T-helper 2 cell (primary cell): ENCODE results near the gene STRN.
"Not testable (repeated sequence)": the region's sequence is repeated elsewhere in the genome, so short reads cannot be mapped to it uniquely, and the experiment has no call there.

Experiments
- DNase-seq, 5 experiments: peaks; one replicate each; pipeline versions ENCODE4 v3.0.0 to v3.0.0-alpha.2; 2012 to 2022

The STRN gene

DNA sequence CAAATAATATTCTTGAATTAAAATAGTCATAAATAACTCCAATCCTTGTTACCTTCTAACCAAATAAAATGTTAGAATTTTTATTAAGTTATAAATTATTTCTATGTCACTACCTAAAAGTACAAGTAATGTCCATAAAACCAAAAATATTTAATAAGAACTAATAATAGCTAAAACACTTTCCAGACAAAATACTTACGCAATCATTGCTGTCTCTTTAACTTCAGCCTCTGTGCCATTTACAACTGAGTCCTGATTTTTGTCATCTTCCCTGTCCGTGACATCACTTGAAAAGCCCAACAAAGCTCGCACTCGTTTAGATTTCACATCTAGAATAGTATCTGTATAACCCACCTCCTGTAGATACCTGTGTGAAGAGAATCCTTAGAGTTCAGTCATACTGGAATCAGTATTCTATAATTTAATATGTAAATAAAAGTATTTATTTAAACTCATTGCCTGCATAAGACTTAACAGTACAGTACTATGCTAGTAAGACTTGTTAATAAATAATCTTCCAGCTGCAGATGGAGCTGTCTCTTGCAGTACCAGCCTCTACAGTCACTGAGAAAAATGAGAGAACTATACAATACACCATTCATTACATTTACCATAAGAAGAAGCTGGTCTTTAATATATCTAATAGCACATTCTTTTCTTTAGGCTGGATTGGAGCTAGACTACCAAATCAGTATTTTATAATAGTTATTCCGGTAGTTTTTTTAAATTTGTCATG, 63.8 kb downstream of the STRN start:
- DNase-seq, result no peak

- no peak for DNase-seq
Measured at GRCh38 chr2:36892805-36893204, 73.5 kb downstream of the STRN start.

DNA sequence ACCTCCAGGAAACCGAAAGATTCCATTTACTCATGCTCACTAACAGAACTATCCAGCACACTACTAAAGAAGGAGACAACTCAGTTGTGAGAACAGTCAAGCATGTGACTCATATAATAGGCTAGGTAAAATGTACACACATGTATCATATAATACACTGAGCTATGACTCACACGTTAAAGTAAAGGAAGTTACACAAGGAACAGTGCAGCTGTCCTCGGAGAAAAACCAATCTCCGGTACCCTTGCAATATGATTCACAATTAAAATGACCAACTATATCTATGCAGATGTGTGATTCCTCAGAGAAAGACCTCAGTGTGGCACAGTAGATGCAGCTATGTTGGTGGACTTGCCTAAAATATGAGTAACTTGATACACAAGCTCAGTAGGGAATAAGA, 76.5 kb downstream of the STRN start:
- peak in 1 of 5 experiments; percentile 13 for DNase-seq

- not testable (repeated sequence) for DNase-seq
Measured at GRCh38 chr2:36887095-36887494, 79.2 kb downstream of the STRN start.

- DNase-seq, result no peak
Measured at GRCh38 chr2:36886664-36887063, 79.7 kb downstream of the STRN start.

DNA sequence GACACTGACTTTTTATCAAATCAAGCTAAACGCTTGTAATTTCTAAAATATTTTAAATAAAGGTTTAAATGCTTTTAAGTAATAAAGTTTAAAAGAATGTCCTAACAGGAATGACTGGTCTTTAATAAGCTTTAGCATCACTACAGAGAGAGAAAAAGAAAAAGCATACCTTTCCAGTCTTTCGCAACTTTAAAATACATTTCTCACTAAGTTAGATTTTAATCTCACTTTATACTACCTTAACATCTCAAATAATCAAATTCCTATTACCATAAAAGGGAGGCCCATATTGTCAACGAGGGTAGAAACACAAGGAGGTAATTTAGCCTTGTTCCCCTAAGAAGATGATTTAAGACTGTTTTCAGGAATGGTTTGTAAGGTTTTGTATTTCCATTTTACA, 80.7 kb downstream of the STRN start:
- no peak for DNase-seq

- DNase-seq, result no peak
Measured at GRCh38 chr2:36882532-36882931, 83.8 kb downstream of the STRN start.

DNA sequence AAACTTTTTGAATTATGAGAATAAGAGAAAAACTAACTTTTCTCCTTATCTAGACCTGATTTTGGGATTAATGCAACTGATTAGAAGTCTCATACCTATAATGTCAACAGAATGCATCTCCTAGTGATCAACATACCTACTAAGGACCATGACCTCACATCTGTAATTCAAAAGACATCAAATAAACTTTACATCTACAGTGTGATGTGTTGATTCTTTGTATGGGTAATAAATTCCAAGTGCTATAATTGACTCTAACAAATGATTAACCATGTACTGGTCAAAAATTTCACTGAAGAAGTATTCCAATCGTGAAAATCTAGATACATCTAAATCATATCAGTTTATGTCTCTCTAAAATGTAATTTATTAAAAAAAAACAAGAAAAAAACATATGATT, 84.5 kb downstream of the STRN start:
- no peak for DNase-seq

DNA sequence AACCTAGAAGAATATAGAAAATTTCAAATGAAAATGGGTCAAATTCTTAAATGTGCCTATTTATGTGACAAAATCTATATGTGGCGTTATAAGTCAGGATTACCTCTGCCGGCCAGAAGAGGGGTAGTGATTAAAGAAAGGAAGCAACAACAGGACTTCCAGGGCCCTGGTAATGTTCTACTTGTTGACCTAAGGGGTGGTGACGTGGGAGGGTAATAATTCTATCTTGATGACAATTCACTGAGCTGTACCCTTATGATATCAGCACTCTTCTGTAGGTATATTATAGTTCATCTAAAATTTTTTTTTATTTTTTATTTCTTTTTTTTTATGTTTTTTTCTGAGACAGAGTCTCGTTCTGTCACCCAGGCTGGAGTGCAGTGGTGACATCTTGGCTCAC, 87.9 kb downstream of the STRN start:
- no peak for DNase-seq

DNA sequence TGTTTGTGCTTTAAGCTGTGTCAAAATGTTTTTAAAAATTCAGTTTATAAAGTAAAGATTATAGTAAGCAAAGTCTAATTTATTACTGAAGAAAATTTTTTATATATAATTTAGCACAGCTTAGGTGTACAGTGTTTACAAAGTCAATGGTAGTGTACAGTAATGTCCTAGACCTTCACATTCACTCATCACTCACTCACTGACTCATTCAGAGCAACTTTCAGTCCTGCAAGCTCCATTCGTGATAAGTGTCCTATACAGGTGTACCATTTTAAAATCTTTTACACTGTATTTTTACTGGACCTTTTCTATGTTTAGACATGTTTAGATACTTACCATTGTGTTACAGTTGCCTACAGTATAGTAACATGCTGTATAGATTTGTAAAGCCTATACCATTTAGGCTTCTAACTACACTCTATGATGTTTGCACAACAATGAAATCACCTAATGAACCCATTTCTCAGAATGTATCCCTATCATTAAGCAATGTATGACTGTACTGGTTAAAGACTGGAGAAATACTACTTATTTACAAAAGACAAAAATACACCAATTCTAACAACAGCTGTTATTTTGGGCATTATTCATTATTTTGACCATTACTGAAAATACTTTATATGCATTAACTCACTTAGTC, 95.1 kb downstream of the STRN start:
- peak in 1 of 5 experiments; percentile 24 for DNase-seq

GRCh38 chr2:36869606-36870005, 96.7 kb downstream of the STRN start:
- no peak for DNase-seq

DNA sequence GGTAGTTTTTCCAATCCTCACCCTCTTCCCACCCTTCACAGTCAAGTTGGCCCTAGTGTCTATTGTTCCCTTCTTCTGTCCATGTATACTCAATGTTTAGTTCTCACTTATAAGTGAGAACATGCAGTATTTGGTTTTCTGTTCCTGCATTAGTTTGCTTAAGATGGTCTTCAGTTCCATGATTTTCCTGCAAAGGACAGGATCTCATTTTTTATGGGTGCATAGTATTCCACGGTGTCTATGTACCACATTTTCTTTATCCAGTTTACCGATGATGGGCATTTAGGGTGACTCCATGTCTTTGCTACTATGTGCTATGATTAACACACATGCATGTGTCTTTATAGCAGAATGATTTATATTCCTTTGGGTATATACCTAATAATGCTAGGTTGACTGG, 104.4 kb downstream of the STRN start:
- DNase-seq, result no peak

DNA sequence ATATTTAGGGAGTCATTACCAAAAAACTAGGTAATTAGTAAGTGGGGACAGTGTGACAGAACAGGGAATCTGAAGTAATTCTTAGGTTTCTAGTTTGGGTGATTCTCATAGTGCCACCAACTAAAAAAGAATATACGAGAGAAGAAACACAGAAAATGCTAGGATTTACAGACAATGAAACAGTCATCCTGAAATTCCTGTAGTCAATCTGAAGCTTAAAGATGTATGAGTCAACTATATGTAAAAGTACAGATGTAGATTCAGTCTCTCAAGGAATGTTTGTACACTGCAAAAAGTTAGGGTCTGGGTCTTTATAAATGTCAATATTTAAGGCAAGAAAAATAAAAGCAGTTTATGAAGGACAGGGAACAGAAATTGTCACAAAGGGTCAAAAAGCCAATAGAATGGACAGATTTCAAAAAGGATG, 107.0 kb downstream of the STRN start:
- DNase-seq, result no peak

DNA sequence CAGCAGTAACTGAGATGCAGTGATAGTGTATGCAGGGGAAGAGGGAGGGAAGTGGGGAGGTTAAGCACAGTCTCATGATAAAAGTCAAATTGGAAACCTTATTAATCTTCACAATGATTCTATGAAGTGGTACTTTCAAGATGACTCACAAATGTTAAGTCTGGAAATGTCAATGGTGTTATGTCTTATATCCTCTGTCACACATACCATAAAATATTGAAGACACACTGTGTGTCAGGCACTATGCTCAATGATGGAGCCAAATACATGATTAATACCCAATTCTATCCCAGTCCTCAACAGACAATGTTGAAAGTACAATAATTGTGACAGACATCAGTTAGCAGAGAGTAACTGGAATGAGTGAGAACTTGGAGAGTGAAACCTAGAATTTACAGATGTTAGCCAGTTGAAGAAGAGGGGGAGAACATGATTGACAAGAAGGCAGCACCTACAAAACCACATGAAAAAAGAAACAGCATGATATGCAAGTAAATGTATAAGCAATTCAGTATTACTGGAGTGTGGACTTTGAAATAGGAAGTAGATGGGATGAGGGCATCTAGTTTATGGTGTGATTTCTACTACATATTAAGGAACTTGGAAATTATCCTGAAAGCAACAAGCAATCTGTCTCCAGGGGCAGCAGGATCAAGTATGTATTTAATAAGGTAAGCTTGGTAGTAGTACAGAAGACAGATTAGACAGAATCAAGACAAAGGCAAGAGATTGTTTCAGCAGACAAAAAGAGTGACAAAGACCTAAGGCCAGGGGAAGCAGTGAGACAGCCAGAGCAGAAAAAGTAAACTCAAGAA, 107.6 kb downstream of the STRN start:
- peak in 1 of 5 experiments; percentile 41 for DNase-seq

DNA sequence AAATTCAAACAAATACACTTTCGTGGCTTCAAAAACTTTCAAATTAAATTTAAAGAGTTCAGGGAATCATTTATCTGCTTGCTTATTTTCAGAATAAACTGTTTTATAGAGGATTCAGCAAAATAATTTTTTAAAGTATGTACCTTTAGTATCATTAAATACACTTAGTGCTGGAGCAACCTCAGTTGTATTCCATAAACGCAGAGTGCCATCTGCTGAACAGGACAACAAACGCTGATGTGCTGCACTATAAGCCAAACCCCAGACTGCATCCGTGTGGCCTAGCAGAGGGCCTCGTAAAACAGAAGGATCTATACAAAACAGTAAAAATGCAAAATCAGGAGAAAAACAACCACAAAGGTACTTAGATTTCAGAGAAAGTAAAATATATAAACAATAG, 108.6 kb downstream of the STRN start:
- DNase-seq, result no peak

- DNase-seq, result no peak
Measured at GRCh38 chr2:36855429-36855828, 110.9 kb downstream of the STRN start.

DNA sequence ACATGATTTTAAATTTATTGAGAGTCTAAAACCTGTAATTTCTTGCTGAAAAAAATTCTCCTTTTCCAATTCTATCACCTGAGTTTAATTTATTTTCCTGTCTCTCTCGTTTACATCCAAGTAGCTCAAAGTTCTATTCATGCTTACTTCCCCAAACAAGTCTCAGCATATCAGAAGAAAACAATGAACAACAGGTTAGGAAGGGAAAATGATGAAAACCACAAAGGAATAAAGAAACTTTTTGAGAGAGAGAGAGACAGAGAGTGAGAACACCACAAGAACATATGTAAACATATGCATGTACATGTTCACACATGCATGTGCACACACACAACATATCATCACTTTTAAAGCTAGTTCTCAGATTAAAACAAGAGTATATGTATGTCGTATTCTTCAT, 112.1 kb downstream of the STRN start:
- no peak for DNase-seq

- DNase-seq, result no peak
Measured at GRCh38 chr2:36849265-36849664, 117.1 kb downstream of the STRN start.

DNA sequence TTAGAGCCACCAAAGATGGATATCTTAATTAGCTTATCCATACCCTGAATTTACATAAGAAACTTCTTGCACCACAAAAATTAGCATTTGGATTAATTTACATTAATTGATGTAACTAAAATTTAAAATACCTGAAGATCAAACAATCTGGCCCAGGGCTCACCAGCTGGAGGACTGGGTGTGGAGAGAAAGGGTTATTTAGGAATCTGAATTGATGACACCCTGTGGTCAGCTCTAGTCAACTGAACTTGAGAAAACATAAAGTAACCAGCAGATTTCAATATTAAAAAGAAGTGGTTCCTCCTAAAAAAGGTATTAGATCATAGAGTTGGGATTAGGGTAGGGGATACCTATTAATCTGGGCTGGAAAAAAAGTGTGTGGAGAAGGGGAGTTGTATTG, 122.5 kb downstream of the STRN start:
- DNase-seq, result no peak

- no peak for DNase-seq
Measured at GRCh38 chr2:36839976-36840617, 126.2 kb downstream of the STRN start.

GRCh38 chr2:36834731-36835524, 131.4 kb downstream of the STRN start:
- DNase-seq, result peak in 1 of 5 experiments; percentile 13

DNA sequence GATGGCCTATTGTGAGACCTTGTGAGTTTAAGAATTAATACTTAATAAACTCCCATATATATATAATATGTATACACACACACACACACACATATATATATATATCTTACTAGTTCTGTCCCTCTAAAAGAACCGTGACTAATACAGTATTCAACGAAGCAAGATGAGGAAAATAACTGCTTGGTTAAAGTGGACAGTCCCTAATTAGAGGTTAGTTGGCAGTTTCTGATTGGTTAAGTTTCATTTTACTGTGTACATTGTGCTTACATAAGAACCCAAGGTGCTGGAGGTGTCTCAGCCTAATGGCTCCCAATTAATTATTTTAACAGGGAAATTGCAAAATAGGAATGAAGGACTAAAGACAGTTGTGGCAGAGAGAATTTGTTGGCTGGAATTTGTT, 132.1 kb downstream of the STRN start:
- no peak for DNase-seq
